Erythroblast (primary cell): Measurements from ENCODE around the gene SUPT3H.

Experiments used
- GATA1 ChIP-seq: IDR thresholded peaks from 2 replicates; pipeline ENCODE4 v1.6.1; 2011; ENCODE audit warnings: low read depth, mild to moderate bottlenecking, control low read depth, low read length, moderate library complexity
- POLR2A ChIP-seq: IDR thresholded peaks from 2 replicates; pipeline ENCODE4 v1.6.1; 2011; ENCODE audit warnings: mild to moderate bottlenecking, low read length

DNA sequence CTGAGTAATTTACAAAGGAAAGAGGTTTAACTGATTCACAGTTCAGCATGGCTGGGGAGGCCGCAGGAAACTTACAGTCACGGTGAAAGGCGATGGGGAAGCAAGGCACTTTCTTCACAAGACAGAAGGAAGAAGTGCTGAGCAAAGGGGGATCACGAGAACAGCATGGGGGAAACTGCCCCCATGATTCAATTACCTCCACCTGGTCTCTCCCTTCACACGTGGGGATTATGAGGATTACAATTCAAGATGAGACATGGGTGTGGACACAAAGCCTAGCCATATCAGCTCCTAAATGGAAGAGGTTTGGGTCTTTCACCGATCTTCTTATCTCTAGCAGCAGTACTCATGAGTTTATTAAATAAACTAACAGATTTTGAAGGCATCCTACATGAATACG lies 202.5 kb downstream of the SUPT3H start:
- TF ChIP-seq POLR2A (no peak), GATA1 (no peak)
